GM12878 (cell line): ENCODE measurements around the gene BMF. TPM values are rescaled to one million over a fixed set of nuclear protein-coding genes. Genes with fewer than 3 reads are reported as not detected.

Experiments
- BCL11A ChIP-seq: IDR thresholded peaks from 2 replicates; pipeline ENCODE4 v1.6.1; 2011; ENCODE audit warnings: low read depth, low read length
- BHLHE40 ChIP-seq, 2 experiments: fragments of 450-650 bp in 1 of 2; IDR thresholded peaks; 2 replicates each; pipeline ENCODE4 v1.6.1; 2011 to 2017; ENCODE audit warnings: low read depth in 2 of 2, borderline replicate concordance in 1 of 2, improper control_type of control experiment in 1 of 2, low read length in 1 of 2, mild to moderate bottlenecking in 1 of 2
- EGR1 ChIP-seq, 2 experiments: IDR thresholded peaks; 1 replicate in 1 of 2; 2 replicates in 1 of 2; pipeline ENCODE4 v1.6.1; 2011 to 2012; ENCODE audit warnings: low read depth in 2 of 2, low read length in 2 of 2, borderline replicate concordance in 1 of 2, mild to moderate bottlenecking in 1 of 2, moderate library complexity in 1 of 2
- HCFC1 ChIP-seq: fragments of 150-350 bp; IDR thresholded peaks from 2 replicates; pipeline ENCODE4 v1.6.1; 2014; ENCODE audit warnings: low read length
- IKZF1 ChIP-seq: fragments of 450-650 bp; conservative IDR thresholded peaks from 2 replicates; pipeline ENCODE4 v1.6.1; 2017; ENCODE audit warnings: antibody characterized with exemption, mild to moderate bottlenecking
- JUND ChIP-seq: IDR thresholded peaks from 2 replicates; pipeline ENCODE4 v1.6.1; 2012; ENCODE audit warnings: low read depth, mild to moderate bottlenecking, low read length, improper control_type of control experiment, moderate library complexity
- KAT2A ChIP-seq: conservative IDR thresholded peaks from 2 replicates; pipeline ENCODE4 v1.6.1; 2011; ENCODE audit warnings: low read depth, low read length; ENCODE audit not compliant: control insufficient read depth
- MTA2 ChIP-seq: fragments of 450-650 bp; IDR thresholded peaks from 2 replicates; pipeline ENCODE4 v1.6.1; 2016; ENCODE audit warnings: low read depth, mild to moderate bottlenecking, moderate library complexity
- PAX5 ChIP-seq: IDR thresholded peaks from 2 replicates; pipeline ENCODE4 v1.6.1; 2011; ENCODE audit warnings: low read depth, low read length, borderline replicate concordance
- PKNOX1 ChIP-seq: fragments of 450-650 bp; IDR thresholded peaks from 2 replicates; pipeline ENCODE4 v1.6.1; 2016; ENCODE audit warnings: mild to moderate bottlenecking
- POLR2A ChIP-seq: IDR thresholded peaks from 2 replicates; pipeline ENCODE4 v1.6.1; 2011; ENCODE audit warnings: low read depth, mild to moderate bottlenecking, low read length
- POLR2AphosphoS5 ChIP-seq: IDR thresholded peaks from 2 replicates; pipeline ENCODE4 v1.6.1; 2011; ENCODE audit warnings: mild to moderate bottlenecking, low read length, inconsistent platforms
- RCOR1 ChIP-seq: conservative IDR thresholded peaks from 2 replicates; pipeline ENCODE4 v1.6.1; 2012; ENCODE audit warnings: low read depth, low read length, improper control_type of control experiment
- SMAD1 ChIP-seq: fragments of 450-650 bp; IDR thresholded peaks from 2 replicates; pipeline ENCODE4 v1.6.1; 2018; ENCODE audit warnings: mild to moderate bottlenecking, low read depth; ENCODE audit not compliant: partially characterized antibody
- SMC3 ChIP-seq: IDR thresholded peaks from 2 replicates; pipeline ENCODE4 v1.6.1; 2011; ENCODE audit warnings: low read length, improper control_type of control experiment, borderline replicate concordance
- STAT3 ChIP-seq: IDR thresholded peaks from 2 replicates; pipeline ENCODE4 v1.6.1; 2011; ENCODE audit warnings: low read depth, low read length, improper control_type of control experiment
- SUPT20H ChIP-seq: IDR thresholded peaks from 2 replicates; pipeline ENCODE4 v1.6.1; 2011; ENCODE audit warnings: low read depth, mild to moderate bottlenecking, low read length, moderate library complexity, borderline replicate concordance; ENCODE audit not compliant: control insufficient read depth
- TBL1XR1 ChIP-seq: IDR thresholded peaks from 2 replicates; pipeline ENCODE4 v1.6.1; 2012; ENCODE audit warnings: low read depth, low read length, improper control_type of control experiment
- ZNF207 ChIP-seq: fragments of 450-650 bp; IDR thresholded peaks from 2 replicates; pipeline ENCODE4 v1.6.1; 2014; ENCODE audit warnings: antibody characterized with exemption, mild to moderate bottlenecking, borderline replicate concordance
- ZNF687 ChIP-seq: fragments of 450-650 bp; IDR thresholded peaks from 2 replicates; pipeline ENCODE4 v1.6.1; 2017; ENCODE audit warnings: mild to moderate bottlenecking, moderate library complexity
- polyA plus RNA-seq, 11 experiments: library from polyadenylated mRNA; depleted of rRNA in 4 of 11; unstranded in 6 of 11; stranded (reverse) in 5 of 11; fragments of >200 nt; fragmentation: Nextera tagmentation in 4 of 11; fragmentation: Illumina TruSeq in 1 of 11; extraction: Ambion mirVana in 4 of 11; extraction: Trizol in 1 of 11; gene quantifications; 1 replicate in 1 of 11; 2 replicates in 10 of 11; pipeline versions ENCODE4 v1.2.1 to v1.2.3, GENCODE V29; 2011 to 2016; ENCODE audit warnings: inconsistent platforms in 2 of 11, missing spikeins in 2 of 11, low read depth in 1 of 11
- total RNA-seq, 4 experiments: library from RNA; depleted of rRNA in 3 of 4; stranded (reverse); fragments of >200 nt in 3 of 4; fragmentation: Illumina TruSeq in 1 of 4; extraction: Trizol in 1 of 4; gene quantifications; 2 replicates each; pipeline versions ENCODE4 v1.2.1 to v1.2.3, GENCODE V29; 2013 to 2021

Gene BMF
- total and polyA plus RNA-seq, 10 of the 15 experiments (the other 5 are each of a cell fraction or from before 2014, with no cell fraction given), result 0.82 to 34.9 (median 16.9) TPM

GRCh38 chr15:40098489-40099261 is 10.0 kb downstream of the BMF start (continued):
- TF ChIP-seq ZNF687 (peak; percentile 87), EGR1 (IDR thresholded peaks at IDR 0.05; ENCODE audit: borderline replicate concordance in 1 of 2, low read depth in 2 of 2, low read length in 2 of 2) (peak in 1 of 2 experiments; percentile 43; a peak in 1 of 3 replicates), SMAD1 (peak; percentile 60), BCL11A (peak; percentile 95), IKZF1 (peak; percentile 97), RCOR1 (peak; percentile 91; the same call in 1 of the 2 replicates), JUND (peak; percentile 92), ZNF207 (peak; percentile 74; the same call in 1 of the 2 replicates), SMC3 (peak; percentile 30; the same call in 1 of the 2 replicates), PAX5 (peak; percentile 95), STAT3 (0 out of 2 replicates have a peak, but pooled peaks have one; percentile 67), POLR2AphosphoS5 (peak; percentile 79; the same call in 1 of the 2 replicates), PKNOX1 (0 out of 2 replicates have a peak, but pooled peaks have one; percentile 16), TBL1XR1 (peak; percentile 96), SUPT20H (no peak), BHLHE40 (IDR thresholded peaks at IDR 0.05; ENCODE audit: borderline replicate concordance in 1 of 2, low read depth in 2 of 2, low read length in 1 of 2) (peak; percentile 93 to 94), HCFC1 (no peak), KAT2A (no peak), MTA2 (peak; percentile 87), POLR2A (peak; percentile 73)
